GM20000 (cell line): ENCODE results near the gene TSFM.

ENCODE experiments used
- DNase-seq: peaks from one replicate; pipeline ENCODE4 v3.0.0; 2012; ENCODE audit warnings: low spot score
- TF ChIP-seq, protein P1 (sequence below): IDR thresholded peaks from 2 replicates; pipeline ENCODE4 v1.5.1; 2012; ENCODE audit warnings: mild to moderate bottlenecking, control low read depth; ENCODE audit errors: extremely low read depth, missing control alignments

The TSFM gene

DNA sequence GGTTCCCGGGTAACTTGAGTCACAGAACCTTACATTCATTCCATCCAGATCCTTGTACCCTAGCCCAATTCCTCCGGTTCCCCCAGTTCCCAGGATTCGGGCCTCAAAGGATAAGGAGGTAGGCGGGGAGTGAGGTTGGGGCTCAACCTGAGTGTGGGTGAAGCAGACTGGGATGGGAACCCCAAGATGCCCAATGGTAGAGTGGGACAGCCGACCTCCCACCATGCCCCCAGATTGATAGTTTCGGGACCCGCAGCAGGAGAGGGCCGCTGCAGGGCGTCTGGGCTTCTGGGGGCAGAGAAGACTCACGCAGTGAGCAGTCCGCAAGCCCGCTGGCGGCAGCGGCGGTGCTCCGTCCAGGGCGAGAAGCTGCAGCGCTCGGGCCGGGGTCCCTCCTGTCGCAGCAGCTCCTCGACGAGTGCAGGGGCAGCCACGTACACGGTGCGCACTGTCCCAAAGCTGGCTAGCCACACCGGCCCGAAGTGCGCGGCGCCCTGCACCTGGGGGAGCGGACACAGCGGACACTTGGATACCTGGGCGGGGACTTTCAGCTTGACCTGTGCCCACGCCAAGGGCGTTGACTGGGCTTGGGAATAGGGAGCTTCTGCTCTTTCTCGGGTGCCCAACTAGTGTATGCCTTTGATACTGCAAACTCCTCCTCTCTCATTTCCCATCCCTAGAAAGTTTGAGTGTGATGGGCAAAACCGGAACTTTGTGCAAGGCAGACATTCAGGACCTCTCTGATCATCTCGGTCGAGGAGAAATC lies 16.7 kb upstream of the TSFM start:
- TF ChIP-seq, protein P1, sequence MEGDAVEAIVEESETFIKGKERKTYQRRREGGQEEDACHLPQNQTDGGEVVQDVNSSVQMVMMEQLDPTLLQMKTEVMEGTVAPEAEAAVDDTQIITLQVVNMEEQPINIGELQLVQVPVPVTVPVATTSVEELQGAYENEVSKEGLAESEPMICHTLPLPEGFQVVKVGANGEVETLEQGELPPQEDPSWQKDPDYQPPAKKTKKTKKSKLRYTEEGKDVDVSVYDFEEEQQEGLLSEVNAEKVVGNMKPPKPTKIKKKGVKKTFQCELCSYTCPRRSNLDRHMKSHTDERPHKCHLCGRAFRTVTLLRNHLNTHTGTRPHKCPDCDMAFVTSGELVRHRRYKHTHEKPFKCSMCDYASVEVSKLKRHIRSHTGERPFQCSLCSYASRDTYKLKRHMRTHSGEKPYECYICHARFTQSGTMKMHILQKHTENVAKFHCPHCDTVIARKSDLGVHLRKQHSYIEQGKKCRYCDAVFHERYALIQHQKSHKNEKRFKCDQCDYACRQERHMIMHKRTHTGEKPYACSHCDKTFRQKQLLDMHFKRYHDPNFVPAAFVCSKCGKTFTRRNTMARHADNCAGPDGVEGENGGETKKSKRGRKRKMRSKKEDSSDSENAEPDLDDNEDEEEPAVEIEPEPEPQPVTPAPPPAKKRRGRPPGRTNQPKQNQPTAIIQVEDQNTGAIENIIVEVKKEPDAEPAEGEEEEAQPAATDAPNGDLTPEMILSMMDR: no peak
- no peak for DNase-seq

DNA sequence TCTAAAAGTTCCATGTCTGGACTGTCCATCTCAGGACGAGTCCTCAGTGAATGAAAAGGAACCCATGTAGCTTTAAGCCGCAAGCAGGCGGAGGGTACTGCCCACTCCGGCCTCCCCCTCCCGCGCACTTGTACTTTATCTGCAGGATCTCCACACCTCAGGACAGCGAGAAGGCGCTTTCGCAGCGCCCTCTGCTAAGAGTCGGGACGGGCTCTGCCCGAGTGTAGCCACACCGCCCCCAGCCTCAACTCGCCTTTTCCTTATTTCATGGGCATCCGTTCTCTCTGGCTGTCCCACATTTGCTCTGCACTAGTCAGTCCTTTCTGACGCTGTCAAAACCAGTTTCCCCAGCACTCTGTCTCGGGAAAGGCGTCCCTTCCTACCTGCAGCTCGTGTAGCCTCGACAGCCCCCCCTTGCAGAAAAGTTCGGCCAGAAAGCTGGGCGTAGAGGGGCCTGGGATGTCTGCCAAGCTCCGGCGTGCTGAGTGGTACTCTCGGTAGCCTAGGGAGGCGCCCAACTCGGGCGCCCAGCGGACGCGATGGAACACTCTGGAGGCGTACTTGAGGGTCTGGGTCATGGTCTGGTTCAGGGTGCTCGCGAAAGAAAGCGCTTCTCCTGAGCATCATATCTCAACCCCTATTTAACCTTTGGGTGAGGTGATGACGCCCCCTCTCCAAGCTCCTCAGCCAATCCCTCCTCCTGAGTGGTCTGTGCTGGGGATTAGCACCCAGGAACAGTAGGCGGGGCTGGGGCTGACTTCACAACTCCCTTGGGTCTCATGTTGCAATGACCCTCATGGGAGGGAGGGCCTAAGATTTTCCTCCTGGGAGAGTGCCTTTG lies 15.9 kb upstream of the TSFM start, which contains the start of gene CYP27B1:
Gene CYP27B1, minus strand, starts transcription at position 615 of the 841 bp plus-strand sequence. Its CDS starts 37 bp downstream, at position 578.
- TF ChIP-seq, protein P1: no peak
- DNase-seq: no peak

- TF ChIP-seq, protein P1: no peak
- DNase-seq: no peak
Measured at GRCh38 chr12:57767305-57767698, 15.3 kb upstream of the TSFM start.

GRCh38 chr12:57767876-57768275 lies 14.7 kb upstream of the TSFM start:
- TF ChIP-seq, protein P1: no peak
- no peak for DNase-seq

DNA sequence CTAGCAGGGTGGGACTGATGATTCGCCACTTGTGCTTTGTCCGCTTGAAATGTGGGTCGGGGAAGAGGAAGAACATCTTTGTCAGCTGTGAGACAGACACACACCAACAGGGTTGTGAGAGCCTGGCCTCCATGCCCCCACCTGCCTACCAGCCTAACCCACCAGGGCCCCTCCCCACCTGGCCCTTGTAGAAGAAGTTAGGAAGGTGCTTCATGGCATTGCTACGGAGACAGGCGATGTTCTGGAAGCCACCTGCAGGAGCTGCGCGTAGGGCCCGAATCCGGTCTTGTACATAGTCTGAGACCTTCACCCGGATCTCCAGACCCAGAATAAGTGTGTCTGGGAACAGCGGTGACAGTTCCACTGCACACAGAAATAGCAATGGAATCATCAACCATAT lies 13.0 kb upstream of the TSFM start:
- DNase-seq: no peak
- TF ChIP-seq, protein P1: no peak

DNA sequence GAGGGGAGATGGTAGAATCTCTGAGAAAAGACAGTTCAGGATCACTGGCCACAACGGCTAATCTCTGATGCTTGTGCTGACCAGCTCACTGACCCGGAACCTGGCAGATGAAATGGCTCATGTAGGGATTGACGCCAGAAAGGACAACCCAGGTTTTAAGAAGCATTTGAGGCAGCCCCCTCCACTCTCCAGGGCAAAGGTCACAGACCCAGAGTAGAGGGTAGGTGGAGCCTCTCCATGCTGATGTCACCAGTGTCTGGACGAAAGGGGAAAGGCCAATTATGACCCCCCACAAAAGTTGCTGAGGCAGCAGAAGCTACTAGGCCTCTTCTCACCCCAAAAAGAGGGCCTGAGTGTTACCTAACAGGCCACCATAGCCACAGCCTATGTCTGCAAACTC lies 11.9 kb upstream of the TSFM start:
- TF ChIP-seq, protein P1: no peak
- DNase-seq: no peak
